OCI-LY3 (cell line): ENCODE results near the gene HYLS1.

ENCODE experiments used
- EZH2phosphoT487 ChIP-seq: fragments of 200-600 bp; shearing (Covaris generic); IDR thresholded peaks from 2 replicates; pipeline ENCODE4 v1.6.1; 2018; ENCODE audit warnings: antibody characterized with exemption, mixed run types, low read depth
- TF ChIP-seq, protein P1 (sequence below): fragments of 200-600, 300-600 bp; sonication (generic); IDR thresholded peaks from 2 replicates; pipeline ENCODE4 v1.5.1; 2014; ENCODE audit warnings: antibody characterized with exemption, low read length, low read depth

DNA sequence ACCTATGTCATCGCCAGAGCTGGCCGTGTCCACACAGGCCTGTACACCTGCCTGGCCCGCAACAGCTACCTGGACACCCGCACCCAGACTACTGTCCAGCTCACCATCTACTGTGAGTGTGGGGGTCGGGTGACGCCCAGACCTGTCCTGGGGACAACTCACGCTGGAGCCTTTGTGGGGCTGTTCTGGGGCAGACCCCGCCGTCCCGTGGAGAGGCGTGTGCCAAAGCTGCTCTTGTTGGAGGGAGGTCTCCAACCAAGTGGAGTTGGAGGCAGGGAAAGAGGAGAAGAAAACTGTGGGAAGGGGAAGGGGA, 62.7 kb downstream of the HYLS1 start:
- TF ChIP-seq, protein P1, sequence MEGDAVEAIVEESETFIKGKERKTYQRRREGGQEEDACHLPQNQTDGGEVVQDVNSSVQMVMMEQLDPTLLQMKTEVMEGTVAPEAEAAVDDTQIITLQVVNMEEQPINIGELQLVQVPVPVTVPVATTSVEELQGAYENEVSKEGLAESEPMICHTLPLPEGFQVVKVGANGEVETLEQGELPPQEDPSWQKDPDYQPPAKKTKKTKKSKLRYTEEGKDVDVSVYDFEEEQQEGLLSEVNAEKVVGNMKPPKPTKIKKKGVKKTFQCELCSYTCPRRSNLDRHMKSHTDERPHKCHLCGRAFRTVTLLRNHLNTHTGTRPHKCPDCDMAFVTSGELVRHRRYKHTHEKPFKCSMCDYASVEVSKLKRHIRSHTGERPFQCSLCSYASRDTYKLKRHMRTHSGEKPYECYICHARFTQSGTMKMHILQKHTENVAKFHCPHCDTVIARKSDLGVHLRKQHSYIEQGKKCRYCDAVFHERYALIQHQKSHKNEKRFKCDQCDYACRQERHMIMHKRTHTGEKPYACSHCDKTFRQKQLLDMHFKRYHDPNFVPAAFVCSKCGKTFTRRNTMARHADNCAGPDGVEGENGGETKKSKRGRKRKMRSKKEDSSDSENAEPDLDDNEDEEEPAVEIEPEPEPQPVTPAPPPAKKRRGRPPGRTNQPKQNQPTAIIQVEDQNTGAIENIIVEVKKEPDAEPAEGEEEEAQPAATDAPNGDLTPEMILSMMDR, result no peak
- TF ChIP-seq EZH2phosphoT487, result no peak
